WTC11 (cell line): Measurements from ENCODE around the gene TRIM41. TPM values are rescaled to one million over a fixed set of nuclear protein-coding genes. Genes with fewer than 3 reads are reported as not detected.

Experiments
- ATAC-seq: fragments of 200-7000 bp; cut with Tn5 transposase; 2 replicates; pipeline ENCODE4 v1.10.0; 2021; ENCODE audit warnings: mild to moderate bottlenecking, moderate library complexity
- CTCF ChIA-PET: fragments of 300-600 bp; sonication (Branson Sonifier 250); formaldehyde crosslinking; loops from one replicate; lab custom pipeline; 2021; ENCODE audit warnings: antibody characterized with exemption; lab: Charles Lee
- POLR2A ChIA-PET: fragments of 350-600 bp; sonication (Branson Sonifier 250); formaldehyde crosslinking; loops from one replicate; lab custom pipeline; 2021; ENCODE audit warnings: antibody characterized with exemption; lab: Charles Lee
- DNase-seq: peaks from one replicate; pipeline ENCODE4 v3.0.0; 2021; ENCODE audit warnings: low spot score
- H3K27ac Mint-ChIP-seq: 2 replicates; pipeline ENCODE4 v1.8.0; 2021; ENCODE audit warnings: mixed read lengths
- H3K27me3 Mint-ChIP-seq: 2 replicates; pipeline ENCODE4 v1.8.0; 2021; ENCODE audit warnings: low read depth, mild to moderate bottlenecking, moderate library complexity, mixed read lengths
- H3K36me3 Mint-ChIP-seq: 2 replicates; pipeline ENCODE4 v1.8.0; 2021; ENCODE audit warnings: mixed read lengths
- H3K4me1 Mint-ChIP-seq: 2 replicates; pipeline ENCODE4 v1.8.0; 2022; ENCODE audit warnings: mixed read lengths
- H3K4me3 Mint-ChIP-seq: 2 replicates; pipeline ENCODE4 v1.8.0; 2021; ENCODE audit warnings: mild to moderate bottlenecking, moderate library complexity, mixed read lengths
- H3K9me3 Mint-ChIP-seq: 2 replicates; pipeline ENCODE4 v1.8.0; 2021; ENCODE audit warnings: mixed read lengths
- CDX4 ChIP-seq: fragments of 250-450 bp; sonication (Bioruptor Pico); IDR thresholded peaks from 2 replicates; pipeline ENCODE4 v1.9.0; 2021; ENCODE audit warnings: moderate library complexity, mild to moderate bottlenecking, inconsistent platforms, borderline replicate concordance
- CREB1 ChIP-seq: sonication (generic); formaldehyde crosslinking; IDR thresholded peaks from 2 replicates; pipeline ENCODE4 v1.8.0; 2023; ENCODE audit warnings: mild to moderate bottlenecking, missing genetic modification reagents
- ELF4 ChIP-seq: sonication (generic); formaldehyde crosslinking; IDR thresholded peaks from 2 replicates; pipeline ENCODE4 v1.8.1; 2022; ENCODE audit warnings: low read depth, mild to moderate bottlenecking, moderate library complexity, missing genetic modification reagents
- FOXP4 ChIP-seq: sonication (generic); formaldehyde crosslinking; IDR thresholded peaks from 2 replicates; pipeline ENCODE4 v1.8.0; 2022; ENCODE audit warnings: mild to moderate bottlenecking, missing genetic modification reagents
- JAZF1 ChIP-seq: fragments of 250-450 bp; sonication (Bioruptor Pico); IDR thresholded peaks from 2 replicates; pipeline ENCODE4 v1.9.0; 2021; ENCODE audit warnings: moderate library complexity, mild to moderate bottlenecking, inconsistent platforms
- MYBL2 ChIP-seq: sonication (generic); formaldehyde crosslinking; IDR thresholded peaks from 2 replicates; pipeline ENCODE4 v1.8.1; 2023; ENCODE audit warnings: mild to moderate bottlenecking, moderate library complexity, missing genetic modification reagents
- NFATC4 ChIP-seq: fragments of 250-450 bp; sonication (Bioruptor Pico); IDR thresholded peaks from 2 replicates; pipeline ENCODE4 v1.9.0; 2021; ENCODE audit warnings: mild to moderate bottlenecking
- NR3C1 ChIP-seq: sonication (generic); formaldehyde crosslinking; conservative IDR thresholded peaks from 2 replicates; pipeline ENCODE4 v1.8.1; 2023; ENCODE audit warnings: low read depth, mild to moderate bottlenecking, missing genetic modification reagents
- PRRX2 ChIP-seq: fragments of 250-450 bp; sonication (Bioruptor Pico); IDR thresholded peaks from 2 replicates; pipeline ENCODE4 v1.8.0; 2021; ENCODE audit warnings: mild to moderate bottlenecking
- RELA ChIP-seq: sonication (generic); formaldehyde crosslinking; IDR thresholded peaks from 2 replicates; pipeline ENCODE4 v1.8.1; 2022; ENCODE audit warnings: missing genetic modification reagents, mild to moderate bottlenecking, borderline replicate concordance
- SP1 ChIP-seq: sonication (generic); formaldehyde crosslinking; conservative IDR thresholded peaks from 2 replicates; pipeline ENCODE4 v1.8.1; 2022; ENCODE audit warnings: missing genetic modification reagents
- ZBTB21 ChIP-seq: sonication (generic); formaldehyde crosslinking; IDR thresholded peaks from 2 replicates; pipeline ENCODE4 v1.8.1; 2023; ENCODE audit warnings: mild to moderate bottlenecking, missing genetic modification reagents, borderline replicate concordance
- ZNF219 ChIP-seq: sonication (generic); formaldehyde crosslinking; IDR thresholded peaks from 2 replicates; pipeline ENCODE4 v1.8.0; 2023; ENCODE audit warnings: missing genetic modification reagents, mild to moderate bottlenecking, borderline replicate concordance
- ZNF423 ChIP-seq: fragments of 250-450 bp; sonication (Bioruptor Pico); IDR thresholded peaks from 2 replicates; pipeline ENCODE4 v2.1.2; 2022; ENCODE audit warnings: mild to moderate bottlenecking, moderate library complexity
- total RNA-seq: library from RNA; stranded (reverse); gene quantifications from 3 replicates; pipeline ENCODE4 v1.2.3, GENCODE V29; 2021
- TF ChIP-seq, protein P1 (sequence below): sonication (generic); formaldehyde crosslinking; IDR thresholded peaks from 2 replicates; pipeline ENCODE4 v1.8.1; 2023; ENCODE audit warnings: mild to moderate bottlenecking, moderate library complexity, missing genetic modification reagents
- TF ChIP-seq, protein P2 (sequence below): sonication (generic); formaldehyde crosslinking; IDR thresholded peaks from 2 replicates; pipeline ENCODE4 v1.8.0; 2022; ENCODE audit warnings: missing genetic modification reagents

TRIM41 gene
- total RNA-seq, 1 experiment from 2014 or later = 33.5 TPM

GRCh38 chr5:181205761-181206649 lies 17.1 kb upstream of the TRIM41 start:
- no peak for TF ChIP-seq NFATC4 (CRISPR knock-in tag)
- no peak for TF ChIP-seq FOXP4 (CRISPR knock-in tag)
- TF ChIP-seq, all 79 proteins: peak for 0
- peak overlapping the region; percentile 94 for H3K4me3 Mint-ChIP-seq
- H3K9me3 Mint-ChIP-seq = no peaks in the 10 kb centered on the region
- peaks cover 23% of the 10 kb centered on the region for H3K4me1 Mint-ChIP-seq
- H3K36me3 Mint-ChIP-seq = peaks cover 6% of the 10 kb centered on the region; the same call in 1 of the 2 replicates
- ATAC-seq = no peak
- CTCF ChIA-PET = interaction anchor here (0.6 to 4.6 kb wide), 8 partner anchors 9 to 39 kb away, joined by 3 to 42 read pairs (median 6); partner anchors contain the start of gene TRIM41
- no peak overlapping the region for H3K27ac Mint-ChIP-seq
- POLR2A ChIA-PET = interaction anchor here (0.8 to 1.8 kb wide), 4 partner anchors 8 to 18 kb away, joined by 3 to 11 read pairs (median 6); partner anchors contain the start of gene TRIM41
- peaks cover 62% of the 10 kb centered on the region for H3K27me3 Mint-ChIP-seq
- peak; percentile 29 for DNase-seq

DNA sequence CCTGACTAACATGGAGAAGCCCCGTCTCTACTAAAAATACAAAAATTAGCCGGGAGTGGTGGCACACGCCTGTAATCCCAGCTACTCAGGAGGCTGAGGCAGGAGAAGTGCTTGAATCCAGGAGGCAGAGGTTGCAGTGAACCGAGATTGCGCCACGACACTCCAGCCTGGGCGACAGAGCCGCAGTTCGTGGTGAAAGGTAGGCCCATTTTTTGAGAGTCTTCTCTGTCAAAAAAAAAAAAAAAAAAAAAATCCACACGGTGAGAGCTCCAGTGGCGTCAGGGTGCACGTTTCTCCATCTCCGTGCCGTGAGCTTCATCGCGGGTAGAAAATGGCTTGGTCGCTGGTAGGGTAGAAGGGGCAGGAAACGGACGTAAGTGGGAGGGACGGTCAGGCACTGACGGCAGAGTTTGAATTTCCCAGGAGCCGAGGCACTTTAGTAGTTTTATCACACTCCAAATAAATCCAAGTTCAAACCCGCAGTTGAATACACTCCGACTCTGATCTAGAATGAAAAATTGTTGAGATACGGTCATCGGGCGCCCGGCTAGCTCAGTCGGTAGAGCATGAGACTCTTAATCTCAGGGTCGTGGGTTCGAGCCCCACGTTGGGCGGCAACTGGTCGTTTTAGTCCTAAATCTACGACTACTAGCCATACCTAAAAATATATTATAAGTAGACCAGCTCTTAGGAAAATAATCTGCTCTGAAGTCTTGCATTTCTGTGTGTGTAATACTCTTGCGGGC lies 15.7 kb upstream of the TRIM41 start:
- ChIA-PET POLR2A (interaction anchor here (0.5 to 1.8 kb wide), 7 partner anchors 9 to 44 kb away, joined by 3 to 11 read pairs (median 4); partner anchors contain the start of genes RACK1 and TRIM41), CTCF (interaction anchor here (0.7 to 4.6 kb wide), 7 partner anchors 11 to 69 kb away, joined by 3 to 42 read pairs (median 6); partner anchors contain the start of gene TRIM41)
- TF ChIP-seq CREB1 (CRISPR knock-in tag) = no peak
- no peak for TF ChIP-seq ZNF423 (CRISPR knock-in tag)
- no peak for TF ChIP-seq RELA (CRISPR knock-in tag)
- TF ChIP-seq PRRX2 (CRISPR knock-in tag) = 0 out of 2 replicates have a peak, but pooled peaks have one; percentile 39
- TF ChIP-seq ZBTB21 (CRISPR knock-in tag) = no peak
- TF ChIP-seq MYBL2 = 0 out of 2 replicates have a peak, but pooled peaks have one; percentile 42
- TF ChIP-seq SP1 = 0 out of 2 replicates have a peak, but pooled peaks have one; percentile 29
- no peak for TF ChIP-seq NR3C1 (CRISPR knock-in tag)
- TF ChIP-seq FOXP4 (CRISPR knock-in tag) = peak; percentile 22; the same call in 1 of the 2 replicates
- TF ChIP-seq ZNF219 (CRISPR knock-in tag) = no peak
- TF ChIP-seq, protein P1, sequence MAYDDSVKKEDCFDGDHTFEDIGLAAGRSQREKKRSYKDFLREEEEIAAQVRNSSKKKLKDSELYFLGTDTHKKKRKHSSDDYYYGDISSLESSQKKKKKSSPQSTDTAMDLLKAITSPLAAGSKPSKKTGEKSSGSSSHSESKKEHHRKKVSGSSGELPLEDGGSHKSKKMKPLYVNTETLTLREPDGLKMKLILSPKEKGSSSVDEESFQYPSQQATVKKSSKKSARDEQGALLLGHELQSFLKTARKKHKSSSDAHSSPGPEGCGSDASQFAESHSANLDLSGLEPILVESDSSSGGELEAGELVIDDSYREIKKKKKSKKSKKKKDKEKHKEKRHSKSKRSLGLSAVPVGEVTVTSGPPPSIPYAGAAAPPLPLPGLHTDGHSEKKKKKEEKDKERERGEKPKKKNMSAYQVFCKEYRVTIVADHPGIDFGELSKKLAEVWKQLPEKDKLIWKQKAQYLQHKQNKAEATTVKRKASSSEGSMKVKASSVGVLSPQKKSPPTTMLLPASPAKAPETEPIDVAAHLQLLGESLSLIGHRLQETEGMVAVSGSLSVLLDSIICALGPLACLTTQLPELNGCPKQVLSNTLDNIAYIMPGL (CRISPR knock-in tag) = peak; percentile 22; the same call in 1 of the 2 replicates
- TF ChIP-seq ELF4 = no peak
- no peak for TF ChIP-seq JAZF1 (CRISPR knock-in tag)
- TF ChIP-seq, protein P2, sequence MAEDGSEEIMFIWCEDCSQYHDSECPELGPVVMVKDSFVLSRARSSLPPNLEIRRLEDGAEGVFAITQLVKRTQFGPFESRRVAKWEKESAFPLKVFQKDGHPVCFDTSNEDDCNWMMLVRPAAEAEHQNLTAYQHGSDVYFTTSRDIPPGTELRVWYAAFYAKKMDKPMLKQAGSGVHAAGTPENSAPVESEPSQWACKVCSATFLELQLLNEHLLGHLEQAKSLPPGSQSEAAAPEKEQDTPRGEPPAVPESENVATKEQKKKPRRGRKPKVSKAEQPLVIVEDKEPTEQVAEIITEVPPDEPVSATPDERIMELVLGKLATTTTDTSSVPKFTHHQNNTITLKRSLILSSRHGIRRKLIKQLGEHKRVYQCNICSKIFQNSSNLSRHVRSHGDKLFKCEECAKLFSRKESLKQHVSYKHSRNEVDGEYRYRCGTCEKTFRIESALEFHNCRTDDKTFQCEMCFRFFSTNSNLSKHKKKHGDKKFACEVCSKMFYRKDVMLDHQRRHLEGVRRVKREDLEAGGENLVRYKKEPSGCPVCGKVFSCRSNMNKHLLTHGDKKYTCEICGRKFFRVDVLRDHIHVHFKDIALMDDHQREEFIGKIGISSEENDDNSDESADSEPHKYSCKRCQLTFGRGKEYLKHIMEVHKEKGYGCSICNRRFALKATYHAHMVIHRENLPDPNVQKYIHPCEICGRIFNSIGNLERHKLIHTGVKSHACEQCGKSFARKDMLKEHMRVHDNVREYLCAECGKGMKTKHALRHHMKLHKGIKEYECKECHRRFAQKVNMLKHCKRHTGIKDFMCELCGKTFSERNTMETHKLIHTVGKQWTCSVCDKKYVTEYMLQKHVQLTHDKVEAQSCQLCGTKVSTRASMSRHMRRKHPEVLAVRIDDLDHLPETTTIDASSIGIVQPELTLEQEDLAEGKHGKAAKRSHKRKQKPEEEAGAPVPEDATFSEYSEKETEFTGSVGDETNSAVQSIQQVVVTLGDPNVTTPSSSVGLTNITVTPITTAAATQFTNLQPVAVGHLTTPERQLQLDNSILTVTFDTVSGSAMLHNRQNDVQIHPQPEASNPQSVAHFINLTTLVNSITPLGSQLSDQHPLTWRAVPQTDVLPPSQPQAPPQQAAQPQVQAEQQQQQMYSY (CRISPR knock-in tag) = no peak
- 0 out of 2 replicates have a peak, but pooled peaks have one; percentile 48 for TF ChIP-seq NFATC4 (CRISPR knock-in tag)
- TF ChIP-seq CDX4 (CRISPR knock-in tag) = no peak
- peak; percentile 88 for DNase-seq
- no peaks in the 10 kb centered on the region for H3K9me3 Mint-ChIP-seq
- H3K36me3 Mint-ChIP-seq = peaks cover 6% of the 10 kb centered on the region; the same call in 1 of the 2 replicates
- peaks cover 49% of the 10 kb centered on the region for H3K27me3 Mint-ChIP-seq
- H3K4me1 Mint-ChIP-seq = peaks cover 18% of the 10 kb centered on the region
- peak overlapping the region; percentile 94 for H3K4me3 Mint-ChIP-seq
- peak; percentile 53 for ATAC-seq
- peak overlapping the region; percentile 52 for H3K27ac Mint-ChIP-seq
